Measurements from ENCODE around the gene RBM4. TPM values are rescaled to one million over a fixed set of nuclear protein-coding genes. Genes with fewer than 3 reads are reported as not detected.

RBM4 gene
- total and polyA plus RNA-seq, 2 experiments from 2014 or later = 146 to 147 TPM

GRCh38 chr11:66636411-66636810 lies 2.1 kb upstream of the RBM4 start:
- Mint-ChIP-seq H3K4me1 (peaks cover 33% of the 10 kb centered on the region), H3K4me3 (no peak overlapping the region), H3K27me3 (ENCODE audit: insufficient read depth, low read depth, poor library complexity) (peaks cover 24% of the 10 kb centered on the region), H3K36me3 (ENCODE audit: low read depth) (peaks cover 63% of the 10 kb centered on the region), H3K9me3 (peaks cover 4% of the 10 kb centered on the region; the same call in 1 of the 3 replicates), H3K27ac (peak overlapping the region; percentile 49; the same call in 1 of the 2 replicates)
- H3K27ac ChIP-seq (ENCODE audit: low read depth) = peak overlapping the region; percentile 90
- no peak overlapping the region for H3K4me2 ChIP-seq
- no peak overlapping the region for H2AFZ ChIP-seq
- peaks cover 89% of the 10 kb centered on the region for H3K79me2 ChIP-seq (replicated peaks; ENCODE audit: insufficient read depth)
- no peak for DNase-seq (ENCODE audit: low spot score)
- peaks cover 36% of the 10 kb centered on the region for H3F3A ChIP-seq (replicated peaks; ENCODE audit: low read depth)
- ATAC-seq = no peak
- peaks cover 56% of the 10 kb centered on the region for H4K20me1 ChIP-seq (replicated peaks; ENCODE audit: insufficient read depth)
- H3K4me3 ChIP-seq = no peak overlapping the region
- TF ChIP-seq ETS1 (IDR thresholded peaks at IDR 0.05) = no peak
- no peak for TF ChIP-seq CREB1 (CRISPR knock-in tag; IDR thresholded peaks at IDR 0.05; ENCODE audit: low read depth)
- TF ChIP-seq, protein P1, sequence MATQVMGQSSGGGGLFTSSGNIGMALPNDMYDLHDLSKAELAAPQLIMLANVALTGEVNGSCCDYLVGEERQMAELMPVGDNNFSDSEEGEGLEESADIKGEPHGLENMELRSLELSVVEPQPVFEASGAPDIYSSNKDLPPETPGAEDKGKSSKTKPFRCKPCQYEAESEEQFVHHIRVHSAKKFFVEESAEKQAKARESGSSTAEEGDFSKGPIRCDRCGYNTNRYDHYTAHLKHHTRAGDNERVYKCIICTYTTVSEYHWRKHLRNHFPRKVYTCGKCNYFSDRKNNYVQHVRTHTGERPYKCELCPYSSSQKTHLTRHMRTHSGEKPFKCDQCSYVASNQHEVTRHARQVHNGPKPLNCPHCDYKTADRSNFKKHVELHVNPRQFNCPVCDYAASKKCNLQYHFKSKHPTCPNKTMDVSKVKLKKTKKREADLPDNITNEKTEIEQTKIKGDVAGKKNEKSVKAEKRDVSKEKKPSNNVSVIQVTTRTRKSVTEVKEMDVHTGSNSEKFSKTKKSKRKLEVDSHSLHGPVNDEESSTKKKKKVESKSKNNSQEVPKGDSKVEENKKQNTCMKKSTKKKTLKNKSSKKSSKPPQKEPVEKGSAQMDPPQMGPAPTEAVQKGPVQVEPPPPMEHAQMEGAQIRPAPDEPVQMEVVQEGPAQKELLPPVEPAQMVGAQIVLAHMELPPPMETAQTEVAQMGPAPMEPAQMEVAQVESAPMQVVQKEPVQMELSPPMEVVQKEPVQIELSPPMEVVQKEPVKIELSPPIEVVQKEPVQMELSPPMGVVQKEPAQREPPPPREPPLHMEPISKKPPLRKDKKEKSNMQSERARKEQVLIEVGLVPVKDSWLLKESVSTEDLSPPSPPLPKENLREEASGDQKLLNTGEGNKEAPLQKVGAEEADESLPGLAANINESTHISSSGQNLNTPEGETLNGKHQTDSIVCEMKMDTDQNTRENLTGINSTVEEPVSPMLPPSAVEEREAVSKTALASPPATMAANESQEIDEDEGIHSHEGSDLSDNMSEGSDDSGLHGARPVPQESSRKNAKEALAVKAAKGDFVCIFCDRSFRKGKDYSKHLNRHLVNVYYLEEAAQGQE (IDR thresholded peaks at IDR 0.05; ENCODE audit: unreplicated experiment) = no peak
- TF ChIP-seq, protein P2, sequence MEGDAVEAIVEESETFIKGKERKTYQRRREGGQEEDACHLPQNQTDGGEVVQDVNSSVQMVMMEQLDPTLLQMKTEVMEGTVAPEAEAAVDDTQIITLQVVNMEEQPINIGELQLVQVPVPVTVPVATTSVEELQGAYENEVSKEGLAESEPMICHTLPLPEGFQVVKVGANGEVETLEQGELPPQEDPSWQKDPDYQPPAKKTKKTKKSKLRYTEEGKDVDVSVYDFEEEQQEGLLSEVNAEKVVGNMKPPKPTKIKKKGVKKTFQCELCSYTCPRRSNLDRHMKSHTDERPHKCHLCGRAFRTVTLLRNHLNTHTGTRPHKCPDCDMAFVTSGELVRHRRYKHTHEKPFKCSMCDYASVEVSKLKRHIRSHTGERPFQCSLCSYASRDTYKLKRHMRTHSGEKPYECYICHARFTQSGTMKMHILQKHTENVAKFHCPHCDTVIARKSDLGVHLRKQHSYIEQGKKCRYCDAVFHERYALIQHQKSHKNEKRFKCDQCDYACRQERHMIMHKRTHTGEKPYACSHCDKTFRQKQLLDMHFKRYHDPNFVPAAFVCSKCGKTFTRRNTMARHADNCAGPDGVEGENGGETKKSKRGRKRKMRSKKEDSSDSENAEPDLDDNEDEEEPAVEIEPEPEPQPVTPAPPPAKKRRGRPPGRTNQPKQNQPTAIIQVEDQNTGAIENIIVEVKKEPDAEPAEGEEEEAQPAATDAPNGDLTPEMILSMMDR (conservative IDR thresholded peaks at IDR 0.05; ENCODE audit: low read depth in 2 of 2) = no peak
- TF ChIP-seq JUNB (IDR thresholded peaks at IDR 0.05; ENCODE audit: unreplicated experiment) = no peak
- TF ChIP-seq ZNF462 (CRISPR knock-in tag; IDR thresholded peaks at IDR 0.05) = no peak
- no peak for TF ChIP-seq STAT1 (IDR thresholded peaks at IDR 0.05; ENCODE audit: unreplicated experiment)
- TF ChIP-seq POLR2AphosphoS5 (IDR thresholded peaks at IDR 0.05; ENCODE audit: low read depth) = no peak
- TF ChIP-seq ZNF114 (CRISPR knock-in tag; IDR thresholded peaks at IDR 0.05) = no peak
- no peak for TF ChIP-seq EZH2 (IDR thresholded peaks at IDR 0.05; ENCODE audit: low read depth, unreplicated experiment)
- TF ChIP-seq NANOG (IDR thresholded peaks at IDR 0.05; ENCODE audit: borderline replicate concordance) = no peak
- no peak for TF ChIP-seq ZNF331 (CRISPR knock-in tag; IDR thresholded peaks at IDR 0.05; ENCODE audit: low read depth)
- TF ChIP-seq EZH2phosphoT487 (IDR thresholded peaks at IDR 0.05; ENCODE audit: unreplicated experiment) = no peak
- H3K36me3 ChIP-seq (ENCODE audit: insufficient read depth) = peaks cover 26% of the 10 kb centered on the region
- H3K9me2 ChIP-seq (ENCODE audit: insufficient read depth) = no peaks in the 10 kb centered on the region
- H3K4me1 ChIP-seq (ENCODE audit: insufficient read depth) = peaks cover 22% of the 10 kb centered on the region
- no peaks in the 10 kb centered on the region for H3K27me3 ChIP-seq (ENCODE audit: insufficient read depth)

Data from GM23338 (cell line).